Keratinocyte (primary cell): ENCODE measurements around the gene CFAP299. TPM values are rescaled to one million over a fixed set of nuclear protein-coding genes. Genes with fewer than 3 reads are reported as not detected.

Experiments
- DNase-seq: peaks from one replicate; pipeline ENCODE4 v3.0.0-alpha.2; 2011; ENCODE audit warnings: low read depth, missing footprints, low spot score
- FAIRE-seq: peaks from 2 replicates; lab custom pipeline; 2011; peaks lifted over from hg19 to GRCh38; lab: Jason Lieb, UNC
- H2AFZ ChIP-seq: 2 replicates; pipeline ENCODE4 v1.6.0; 2012; ENCODE audit warnings: low read length, control low read depth, inconsistent platforms; ENCODE audit not compliant: control insufficient read depth
- H3K27ac ChIP-seq: 2 replicates; pipeline ENCODE4 v1.5.1; 2011; ENCODE audit warnings: low read length; ENCODE audit not compliant: control insufficient read depth, insufficient read depth
- H3K27me3 ChIP-seq: 3 replicates; pipeline ENCODE4 v1.6.0; 2011; ENCODE audit warnings: low read length; ENCODE audit not compliant: control insufficient read depth, insufficient read depth; ENCODE audit errors: extremely low read depth
- H3K36me3 ChIP-seq, 2 experiments: 2 replicates in 1 of 2; 3 replicates in 1 of 2; pipeline ENCODE4 v1.5.1; 2011; ENCODE audit warnings: low read length in 2 of 2, mild to moderate bottlenecking in 1 of 2; ENCODE audit not compliant: control insufficient read depth in 2 of 2, insufficient read depth in 2 of 2; ENCODE audit errors: extremely low read depth in 1 of 2
- H3K4me1 ChIP-seq: 3 replicates; pipeline ENCODE4 v1.5.1; 2011; ENCODE audit warnings: low read length; ENCODE audit not compliant: control insufficient read depth, insufficient read depth; ENCODE audit errors: extremely low read depth
- H3K4me2 ChIP-seq: 3 replicates; pipeline ENCODE4 v1.6.0; 2011; ENCODE audit warnings: low read depth, low read length; ENCODE audit not compliant: control insufficient read depth, insufficient read depth; ENCODE audit errors: extremely low read depth
- H3K4me3 ChIP-seq, 3 experiments: fragments of 200-600 bp in 1 of 3; sonication (generic) in 1 of 3; 2 replicates in 2 of 3; 3 replicates in 1 of 3; pipeline ENCODE4 v1.5.1; 2011 to 2016; ENCODE audit warnings: low read length in 3 of 3, mild to moderate bottlenecking in 3 of 3, control low read depth in 2 of 3, inconsistent platforms in 1 of 3, low read depth in 1 of 3, mixed read lengths in 1 of 3, mixed run types in 1 of 3, moderate library complexity in 1 of 3; ENCODE audit not compliant: control insufficient read depth in 2 of 3, insufficient read depth in 2 of 3; ENCODE audit errors: extremely low read depth in 1 of 3
- H3K79me2 ChIP-seq: 2 replicates; pipeline ENCODE4 v1.6.0; 2012; ENCODE audit warnings: low read length; ENCODE audit not compliant: control insufficient read depth, insufficient read depth
- H3K9ac ChIP-seq: 3 replicates; pipeline ENCODE4 v1.6.0; 2011; ENCODE audit warnings: low read length; ENCODE audit not compliant: control insufficient read depth, insufficient read depth; ENCODE audit errors: extremely low read depth
- H3K9me1 ChIP-seq: 3 replicates; pipeline ENCODE4 v1.6.0; 2011; ENCODE audit warnings: low read length; ENCODE audit not compliant: control insufficient read depth, insufficient read depth; ENCODE audit errors: extremely low read depth
- H3K9me3 ChIP-seq: 2 replicates; pipeline ENCODE4 v1.5.1; 2012; ENCODE audit warnings: low read depth, low read length; ENCODE audit not compliant: control insufficient read depth
- H4K20me1 ChIP-seq: 3 replicates; pipeline ENCODE4 v1.6.0; 2011; ENCODE audit warnings: low read length; ENCODE audit not compliant: control insufficient read depth, insufficient read depth; ENCODE audit errors: extremely low read depth
- EZH2 ChIP-seq: IDR thresholded peaks from one replicate; pipeline ENCODE4 v1.6.1; 2012; ENCODE audit warnings: inconsistent platforms, mild to moderate bottlenecking, low read length, moderate library complexity
- dilution Hi-C: fragments of 300-500 bp; cut with MboI; formaldehyde crosslinking; loops from one replicate; pipeline ENCODE4 v1.7.0; 2020; ENCODE audit warnings: low sequenced_read_pairs; ENCODE audit not compliant: extremely low pct_ligation_motif_present
- polyA plus RNA-seq, 5 experiments: library from polyadenylated mRNA; depleted of rRNA in 3 of 5; stranded (reverse) in 3 of 5; stranded (forward) in 1 of 5; unstranded in 1 of 5; fragments of >200 nt; gene quantifications; 1 replicate in 1 of 5; 2 replicates in 3 of 5; 3 replicates in 1 of 5; pipeline versions ENCODE4 v1.2.1 to v1.2.3, GENCODE V29; 2011 to 2012; ENCODE audit warnings: missing spikeins in 2 of 5, low read depth in 1 of 5, low replicate concordance in 1 of 5
- TF ChIP-seq, protein P1 (sequence below), 3 experiments: IDR thresholded peaks in 1 of 3; conservative IDR thresholded peaks in 1 of 3; optimal IDR thresholded peaks in 1 of 3; 2 replicates in 2 of 3; 3 replicates in 1 of 3; pipeline versions ENCODE3 to v1.5.1; 2011; ENCODE audit warnings: low read length in 3 of 3, mild to moderate bottlenecking in 3 of 3, moderate library complexity in 2 of 3, control low read depth in 1 of 3, inconsistent platforms in 1 of 3; ENCODE audit not compliant: insufficient read depth in 2 of 3; ENCODE audit errors: extremely low read depth in 1 of 3

CFAP299 gene
- polyA plus RNA-seq, 1 donor (not counting 4 experiments of a cell fraction or from before 2014, with no cell fraction given), result 0.14 TPM

DNA sequence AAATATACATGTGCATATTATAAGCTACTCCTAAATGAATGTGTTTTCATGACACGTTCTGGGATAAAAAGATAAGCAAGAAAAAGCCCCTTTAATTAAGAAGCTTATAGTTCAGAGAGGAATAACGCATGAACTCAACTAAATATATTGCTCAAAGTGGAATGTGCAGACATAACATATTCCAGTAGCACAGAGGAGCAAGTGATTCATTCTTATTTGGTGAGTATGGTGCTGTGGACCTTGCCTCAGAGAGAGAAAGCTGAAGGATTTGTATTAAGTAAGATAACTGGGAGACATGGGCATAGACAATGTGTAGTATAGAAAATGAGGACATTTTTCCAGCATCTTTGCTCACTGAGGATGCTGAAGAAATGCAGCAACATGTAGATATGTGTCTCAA is 76.8 kb downstream of the CFAP299 start:
- no peaks in the 10 kb centered on the region for H4K20me1 ChIP-seq
- TF ChIP-seq, protein P1, sequence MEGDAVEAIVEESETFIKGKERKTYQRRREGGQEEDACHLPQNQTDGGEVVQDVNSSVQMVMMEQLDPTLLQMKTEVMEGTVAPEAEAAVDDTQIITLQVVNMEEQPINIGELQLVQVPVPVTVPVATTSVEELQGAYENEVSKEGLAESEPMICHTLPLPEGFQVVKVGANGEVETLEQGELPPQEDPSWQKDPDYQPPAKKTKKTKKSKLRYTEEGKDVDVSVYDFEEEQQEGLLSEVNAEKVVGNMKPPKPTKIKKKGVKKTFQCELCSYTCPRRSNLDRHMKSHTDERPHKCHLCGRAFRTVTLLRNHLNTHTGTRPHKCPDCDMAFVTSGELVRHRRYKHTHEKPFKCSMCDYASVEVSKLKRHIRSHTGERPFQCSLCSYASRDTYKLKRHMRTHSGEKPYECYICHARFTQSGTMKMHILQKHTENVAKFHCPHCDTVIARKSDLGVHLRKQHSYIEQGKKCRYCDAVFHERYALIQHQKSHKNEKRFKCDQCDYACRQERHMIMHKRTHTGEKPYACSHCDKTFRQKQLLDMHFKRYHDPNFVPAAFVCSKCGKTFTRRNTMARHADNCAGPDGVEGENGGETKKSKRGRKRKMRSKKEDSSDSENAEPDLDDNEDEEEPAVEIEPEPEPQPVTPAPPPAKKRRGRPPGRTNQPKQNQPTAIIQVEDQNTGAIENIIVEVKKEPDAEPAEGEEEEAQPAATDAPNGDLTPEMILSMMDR (optimal IDR thresholded peaks at IDR 0.05 in 1 of 3, IDR thresholded peaks at IDR 0.05 in 1 of 3, conservative IDR thresholded peaks at IDR 0.05 in 1 of 3; ENCODE audit: extremely low read depth in 1 of 3, insufficient read depth in 2 of 3, low read length in 3 of 3), result no peak
- TF ChIP-seq EZH2, result no peak
- H3K27ac ChIP-seq, result no peak overlapping the region
- no peaks in the 10 kb centered on the region for H3K27me3 ChIP-seq
- H3K36me3 ChIP-seq, result no peaks in the 10 kb centered on the region
- no peaks in the 10 kb centered on the region for H3K79me2 ChIP-seq
- dilution Hi-C loops, result no loop called here
- no peak overlapping the region for H3K4me2 ChIP-seq
- H3K9ac ChIP-seq, result no peak overlapping the region
- no peaks in the 10 kb centered on the region for H3K9me3 ChIP-seq
- no peaks in the 10 kb centered on the region for H3K9me1 ChIP-seq
- no peak overlapping the region for H2AFZ ChIP-seq
- FAIRE-seq, result no peak
- H3K4me1 ChIP-seq, result no peaks in the 10 kb centered on the region
- no peak for DNase-seq
- no peak overlapping the region for H3K4me3 ChIP-seq

DNA sequence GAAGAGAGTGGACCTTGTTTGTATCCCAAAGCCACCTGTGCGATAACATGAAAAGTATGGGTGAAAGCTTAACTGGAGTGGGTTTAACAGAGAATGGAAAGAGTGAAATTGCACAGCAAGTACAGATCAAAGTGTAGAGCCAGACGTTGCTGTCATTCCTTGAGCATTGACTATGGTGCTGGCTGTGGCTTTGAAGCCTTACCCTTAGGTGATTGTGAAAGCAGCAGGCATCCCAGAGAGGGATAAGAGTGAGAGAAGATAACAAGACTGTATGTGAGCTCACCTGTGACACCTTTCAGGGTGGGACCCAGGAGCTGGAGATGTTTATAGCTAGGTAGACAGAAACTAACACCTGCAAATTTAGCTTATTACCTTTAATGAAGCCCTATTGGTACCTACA is 77.6 kb downstream of the CFAP299 start:
- H3K4me1 ChIP-seq, result no peaks in the 10 kb centered on the region
- no peaks in the 10 kb centered on the region for H3K9me1 ChIP-seq
- no peaks in the 10 kb centered on the region for H3K9me3 ChIP-seq
- H4K20me1 ChIP-seq, result no peaks in the 10 kb centered on the region
- DNase-seq (no peak), FAIRE-seq (no peak)
- H3K27ac ChIP-seq, result no peak overlapping the region
- no peaks in the 10 kb centered on the region for H3K27me3 ChIP-seq
- no peak overlapping the region for H2AFZ ChIP-seq
- no peak overlapping the region for H3K4me3 ChIP-seq
- dilution Hi-C loops, result no loop called here
- H3K36me3 ChIP-seq, result no peaks in the 10 kb centered on the region
- TF ChIP-seq, protein P1 (optimal IDR thresholded peaks at IDR 0.05 in 1 of 3, IDR thresholded peaks at IDR 0.05 in 1 of 3, conservative IDR thresholded peaks at IDR 0.05 in 1 of 3; ENCODE audit: extremely low read depth in 1 of 3, insufficient read depth in 2 of 3, low read length in 3 of 3), result no peak
- TF ChIP-seq EZH2, result no peak
- no peaks in the 10 kb centered on the region for H3K79me2 ChIP-seq
- no peak overlapping the region for H3K9ac ChIP-seq
- H3K4me2 ChIP-seq, result no peak overlapping the region
